Panc1 (cell line): ENCODE measurements around the gene TFF1.

Experiments used
- CTCF ChIP-seq: fragments of 450-650 bp; IDR thresholded peaks from 2 replicates; pipeline ENCODE4 v1.5.1; 2017; ENCODE audit warnings: mild to moderate bottlenecking
- SIN3A ChIP-seq: IDR thresholded peaks from 2 replicates; pipeline ENCODE4 v1.6.1; 2012; ENCODE audit warnings: low read depth, mild to moderate bottlenecking, low read length, moderate library complexity, borderline replicate concordance; ENCODE audit not compliant: insufficient read depth

- TF ChIP-seq SIN3A (no peak), CTCF (no peak)
These were observed 3.6 kb downstream of the TFF1 start for GRCh38 chr21:42362700-42363099.
